SKM-1 (cell line): ENCODE measurements around the gene SCD5.

Experiments
- DNase-seq: peaks from one replicate; lab custom pipeline; 2025; ENCODE audit not compliant: unreplicated experiment; lab: John Stamatoyannopoulos, UW

Gene SCD5

GRCh38 chr4:82694892-82695291 is 103.7 kb downstream of the SCD5 start:
- no peak for DNase-seq

DNA sequence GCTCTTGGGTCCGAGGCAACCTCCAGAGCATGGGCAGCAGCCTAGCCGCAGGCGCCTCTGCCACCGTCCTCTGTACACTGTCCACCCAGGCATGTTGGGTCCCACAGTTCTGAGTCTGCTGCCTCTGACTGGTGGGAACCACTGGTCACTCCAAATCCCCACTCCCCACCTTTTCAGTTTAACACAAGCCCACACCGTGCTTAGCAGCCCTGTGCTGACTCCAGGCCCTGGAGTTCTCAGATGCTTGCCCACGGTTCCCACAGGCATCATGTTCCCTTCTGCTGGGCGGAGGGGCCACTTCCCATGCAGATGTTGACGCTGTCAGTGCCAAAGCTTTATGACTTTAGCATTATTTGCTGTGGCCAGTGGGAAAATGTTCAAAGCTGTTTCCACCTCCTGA is 104.5 kb downstream of the SCD5 start:
- no peak for DNase-seq

GRCh38 chr4:82692101-82692780 is 106.4 kb downstream of the SCD5 start:
- no peak for DNase-seq

- no peak for DNase-seq
Observed at GRCh38 chr4:82691431-82691830, 107.2 kb downstream of the SCD5 start.

DNA sequence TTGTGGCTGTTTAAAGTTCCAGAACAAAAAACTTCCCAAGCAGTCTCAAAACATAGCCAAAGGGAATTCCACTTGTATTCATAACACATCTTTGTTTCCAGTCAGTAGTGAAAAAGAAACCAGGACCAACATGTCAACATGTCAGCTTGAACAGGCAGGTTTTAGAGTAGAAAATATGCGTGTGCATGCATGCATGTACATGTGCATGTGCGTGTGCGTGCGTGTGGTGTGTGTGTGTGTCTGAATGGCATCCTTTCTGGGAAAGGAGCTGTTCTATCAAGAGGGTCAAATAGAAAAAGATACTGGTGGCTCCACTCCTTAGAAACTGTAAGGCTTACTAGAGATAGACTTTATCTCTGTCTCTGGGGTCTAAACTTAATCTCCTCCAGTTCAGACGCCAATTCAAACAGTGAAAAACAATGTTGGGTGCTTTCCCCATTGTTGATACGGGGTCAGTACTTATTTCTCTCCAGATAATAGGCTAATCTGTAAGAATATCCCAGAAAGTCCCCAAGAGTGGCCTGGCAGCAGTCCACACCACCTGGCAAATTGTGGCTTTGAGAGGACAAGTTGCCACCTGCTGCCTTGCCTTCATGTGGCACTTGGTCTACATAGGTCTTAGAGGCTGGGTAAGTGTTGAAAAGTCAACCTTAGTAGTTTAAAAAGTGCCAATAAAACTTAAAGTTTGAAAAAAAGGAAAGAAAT is 110.4 kb downstream of the SCD5 start:
- DNase-seq: no peak

- DNase-seq: no peak
Observed at GRCh38 chr4:82687531-82687930, 111.1 kb downstream of the SCD5 start.

GRCh38 chr4:82681754-82682153 is 116.8 kb downstream of the SCD5 start:
- DNase-seq: no peak

DNA sequence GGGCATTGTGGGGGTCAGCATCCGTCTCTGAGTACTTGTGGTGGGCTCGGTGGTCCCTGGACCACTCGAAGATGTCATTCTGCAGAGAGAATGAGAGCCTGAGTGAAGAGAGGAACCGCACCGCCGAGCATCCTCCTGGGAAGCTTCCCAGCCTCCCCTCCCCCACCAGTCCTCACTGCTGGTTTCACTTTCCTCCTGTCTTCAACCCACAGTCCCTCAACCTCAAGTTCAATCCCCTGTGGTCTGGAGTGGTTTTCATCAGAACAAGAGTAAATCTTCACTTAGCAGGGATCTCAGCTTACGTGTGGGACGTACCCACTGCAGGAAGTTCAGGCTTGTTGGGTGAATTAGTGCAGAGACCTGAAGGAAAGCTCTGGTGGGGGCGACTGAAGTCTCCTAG is 117.8 kb downstream of the SCD5 start:
- no peak for DNase-seq

GRCh38 chr4:82679531-82679930 is 119.1 kb downstream of the SCD5 start:
- no peak for DNase-seq

GRCh38 chr4:82678051-82678450 is 120.5 kb downstream of the SCD5 start:
- no peak for DNase-seq

DNA sequence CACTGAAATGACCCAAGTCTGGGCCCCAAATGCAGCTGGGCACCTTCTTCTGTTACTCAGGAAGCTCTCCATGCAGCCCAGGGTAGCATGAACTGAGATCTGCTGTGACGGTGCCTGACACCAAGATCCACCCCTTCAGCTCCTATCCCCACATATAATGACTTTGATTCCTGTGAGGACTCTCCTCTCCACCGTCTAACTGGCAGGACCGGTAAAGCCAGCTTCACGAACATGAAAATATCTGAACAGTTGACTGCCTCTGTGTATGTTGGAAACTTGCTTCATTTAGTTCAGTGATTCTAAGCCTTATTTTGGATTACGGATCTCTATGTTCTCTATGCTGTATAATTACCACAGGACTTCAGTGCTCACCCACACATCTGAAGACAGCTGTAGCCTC is 121.3 kb downstream of the SCD5 start:
- DNase-seq: no peak

- DNase-seq: no peak
Observed at GRCh38 chr4:82667761-82668480, 130.7 kb downstream of the SCD5 start.

DNA sequence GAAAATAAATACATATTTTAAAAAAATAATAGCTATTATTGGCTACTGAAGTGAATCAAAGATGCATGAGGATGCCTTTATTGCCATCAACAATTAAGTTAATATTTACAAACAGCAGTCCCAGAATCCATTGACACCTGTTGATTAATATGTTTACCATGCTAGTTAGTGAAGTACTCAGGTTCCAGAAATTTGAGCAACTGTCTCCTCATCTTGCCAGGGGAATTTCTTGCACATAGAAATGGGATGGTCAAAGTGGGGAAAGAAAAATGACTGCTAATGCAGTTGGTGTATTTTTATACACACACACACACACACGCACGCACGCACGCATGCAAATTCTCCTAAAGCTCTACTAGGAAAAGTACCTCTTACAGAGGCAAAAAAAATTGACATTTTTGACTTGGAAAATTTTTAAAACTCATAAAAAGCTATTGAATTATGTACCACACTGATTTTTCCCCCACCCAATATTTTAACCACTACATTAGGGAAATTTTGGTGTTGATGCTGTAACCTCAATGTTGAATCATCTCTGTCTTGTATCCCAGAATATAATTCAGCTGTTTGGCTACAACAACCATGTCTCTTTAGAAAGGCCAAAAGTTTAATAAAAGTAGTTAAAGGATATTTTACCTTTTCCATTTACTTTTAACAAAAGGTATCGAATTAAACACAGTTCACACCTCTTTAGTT is 131.5 kb downstream of the SCD5 start:
- no peak for DNase-seq

- DNase-seq: no peak
Observed at GRCh38 chr4:82661181-82661992, 137.2 kb downstream of the SCD5 start.

DNA sequence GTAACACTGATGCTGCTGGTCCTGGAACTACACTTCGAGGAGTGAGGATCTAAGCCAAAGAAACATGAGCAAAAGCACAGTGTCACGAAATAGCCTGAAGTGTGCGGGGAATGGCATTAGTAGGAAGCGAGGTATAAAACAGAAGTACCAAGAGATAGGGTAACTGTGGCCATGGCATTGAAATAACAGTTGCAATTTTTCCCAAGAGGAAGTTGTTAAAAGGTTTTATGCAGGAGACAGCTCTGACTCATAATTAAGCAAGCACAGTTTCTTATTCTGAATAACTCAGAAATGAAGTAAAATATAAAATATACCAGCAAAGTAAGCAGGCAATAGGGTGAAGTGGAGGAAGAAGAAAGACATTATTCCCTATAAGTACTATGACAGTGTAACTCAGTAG is 146.5 kb downstream of the SCD5 start:
- DNase-seq: peak; percentile 44

- DNase-seq: no peak
Observed at GRCh38 chr4:82650868-82651267, 147.7 kb downstream of the SCD5 start.

DNA sequence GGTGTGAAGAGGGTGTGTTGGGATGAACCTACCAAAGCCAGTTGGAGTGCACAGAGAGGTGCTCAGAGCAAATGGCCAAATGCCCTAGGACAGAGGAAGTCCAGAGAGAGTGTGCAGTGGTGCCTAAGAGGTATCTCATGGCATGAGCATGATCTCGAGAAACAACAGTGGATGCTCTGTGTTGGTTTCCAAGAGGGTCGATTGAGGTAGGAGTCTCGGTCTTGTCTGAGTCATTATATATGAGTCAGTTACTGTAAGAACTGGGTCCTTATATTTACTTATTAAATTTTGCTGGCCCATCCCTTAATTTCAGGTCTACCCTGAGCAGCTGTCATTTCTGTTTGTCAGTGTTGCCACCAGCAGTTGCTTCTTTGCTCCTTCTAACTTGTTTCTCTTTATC is 150.2 kb downstream of the SCD5 start:
- no peak for DNase-seq

DNA sequence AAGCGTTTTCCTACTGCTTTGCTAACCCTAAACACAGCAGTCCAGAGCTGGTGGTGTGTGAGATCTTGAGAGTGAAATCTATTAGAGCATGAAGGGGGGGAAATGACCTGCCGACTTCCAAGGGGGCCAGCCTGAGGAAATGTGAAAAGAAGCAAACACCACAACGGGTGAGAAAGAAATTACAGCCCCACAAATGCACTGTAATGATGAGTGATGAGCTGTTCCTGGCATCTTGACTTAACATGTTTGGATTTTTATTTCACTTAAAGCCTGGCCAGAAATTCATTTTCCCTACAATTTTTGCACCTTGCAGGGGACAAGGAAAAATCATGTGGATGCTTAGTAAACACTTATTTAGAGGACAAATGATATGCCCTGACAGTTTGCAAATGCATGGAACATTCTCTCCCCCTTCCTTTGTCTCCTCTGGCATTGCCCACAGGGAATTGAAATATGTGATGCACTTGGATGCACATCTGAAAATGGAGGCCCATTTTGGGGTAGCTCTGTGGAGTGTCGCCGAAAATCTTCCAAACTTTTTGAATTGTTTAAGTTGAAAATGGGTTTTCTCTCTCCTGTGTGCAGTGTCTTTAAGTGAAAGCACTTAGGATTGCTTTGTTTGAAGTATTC is 152.5 kb downstream of the SCD5 start:
- DNase-seq: no peak

DNA sequence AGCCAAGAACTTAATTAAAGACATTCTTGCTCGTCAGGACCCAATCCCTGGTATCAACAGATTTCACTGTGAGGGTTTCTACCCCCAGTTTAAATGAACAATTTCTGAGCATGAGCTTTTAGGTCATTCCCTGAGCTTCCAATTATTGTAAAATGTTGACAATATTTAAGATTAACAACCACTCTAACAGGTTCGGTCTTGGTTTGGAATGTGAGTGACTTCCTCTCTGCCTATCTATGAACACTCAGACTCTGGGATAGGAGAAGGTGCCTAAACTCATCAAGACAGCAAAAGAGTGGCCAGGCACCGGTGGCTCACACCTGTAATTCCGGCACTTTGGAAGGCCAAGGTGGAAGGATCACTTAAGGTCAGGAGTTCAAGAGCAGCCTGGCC is 153.9 kb downstream of the SCD5 start:
- DNase-seq: no peak

GRCh38 chr4:82643994-82644733 is 154.4 kb downstream of the SCD5 start:
- DNase-seq: no peak
